HEK293 (cell line): ENCODE results near the gene TANGO2.
A peak's percentile ranks its signal among the peaks of the same experiment; 100 is the strongest.

Experiments
- GLI2 ChIP-seq: fragments of 450-650 bp; formaldehyde crosslinking; IDR thresholded peaks from 2 replicates; pipeline ENCODE4; 2017; ENCODE audit warnings: missing biosample characterization, missing genetic modification characterization, low read depth, borderline replicate concordance
- GLIS1 ChIP-seq: fragments of 450-650 bp; formaldehyde crosslinking; IDR thresholded peaks from 2 replicates; pipeline ENCODE4 v1.5.1; 2016; ENCODE audit warnings: missing biosample characterization, missing genetic modification characterization
- KLF10 ChIP-seq: fragments of 450-650 bp; IDR thresholded peaks from 2 replicates; pipeline ENCODE4 v1.5.1; 2018; ENCODE audit warnings: missing biosample characterization, mild to moderate bottlenecking, missing genetic modification characterization
- KLF7 ChIP-seq: fragments of 450-650 bp; formaldehyde crosslinking; IDR thresholded peaks from 2 replicates; pipeline ENCODE4 v1.5.1; 2016; ENCODE audit warnings: missing biosample characterization, missing genetic modification characterization, borderline replicate concordance
- PRDM1 ChIP-seq: fragments of 450-650 bp; formaldehyde crosslinking; IDR thresholded peaks from 2 replicates; pipeline ENCODE4; 2016; ENCODE audit warnings: missing biosample characterization, missing genetic modification characterization
- SP3 ChIP-seq: fragments of 450-650 bp; formaldehyde crosslinking; IDR thresholded peaks from 2 replicates; pipeline ENCODE4 v1.5.1; 2016; ENCODE audit warnings: missing biosample characterization, missing genetic modification characterization
- ZBTB1 ChIP-seq: fragments of 450-650 bp; formaldehyde crosslinking; IDR thresholded peaks from 2 replicates; pipeline ENCODE4 v1.5.1; 2016; ENCODE audit warnings: missing biosample characterization, missing genetic modification characterization
- ZFP3 ChIP-seq: fragments of 450-650 bp; formaldehyde crosslinking; IDR thresholded peaks from 2 replicates; pipeline ENCODE4 v1.5.1; 2016; ENCODE audit warnings: low read depth, missing biosample characterization, missing genetic modification characterization
- ZNF175 ChIP-seq: fragments of 450-650 bp; formaldehyde crosslinking; IDR thresholded peaks from 2 replicates; pipeline ENCODE4 v1.5.1; 2016; ENCODE audit warnings: missing biosample characterization, missing genetic modification characterization
- ZNF214 ChIP-seq: fragments of 450-650 bp; formaldehyde crosslinking; IDR thresholded peaks from 2 replicates; pipeline ENCODE4 v1.5.1; 2017; ENCODE audit warnings: missing biosample characterization, mild to moderate bottlenecking, missing genetic modification characterization, borderline replicate concordance
- ZNF221 ChIP-seq: fragments of 450-650 bp; formaldehyde crosslinking; IDR thresholded peaks from 2 replicates; pipeline ENCODE4 v1.5.1; 2017; ENCODE audit warnings: missing biosample characterization, missing genetic modification characterization, borderline replicate concordance
- ZNF223 ChIP-seq: fragments of 450-650 bp; formaldehyde crosslinking; IDR thresholded peaks from 2 replicates; pipeline ENCODE4 v1.5.1; 2016; ENCODE audit warnings: missing biosample characterization, missing genetic modification characterization
- ZNF350 ChIP-seq: fragments of 450-650 bp; formaldehyde crosslinking; IDR thresholded peaks from 2 replicates; pipeline ENCODE4 v1.5.0; 2017; ENCODE audit warnings: missing biosample characterization, mild to moderate bottlenecking, missing genetic modification characterization
- ZNF837 ChIP-seq: fragments of 450-650 bp; formaldehyde crosslinking; IDR thresholded peaks from 2 replicates; pipeline ENCODE4 v1.5.1; 2016; ENCODE audit warnings: missing biosample characterization, missing genetic modification characterization
- TF ChIP-seq, protein P1 (sequence below): fragments of 450-650 bp; formaldehyde crosslinking; conservative IDR thresholded peaks from 2 replicates; pipeline ENCODE4 v1.5.1; 2016; ENCODE audit warnings: low read depth, missing biosample characterization, missing genetic modification characterization
- TF ChIP-seq, protein P2 (sequence below): fragments of 450-650 bp; formaldehyde crosslinking; IDR thresholded peaks from 2 replicates; pipeline ENCODE4 v1.5.1; 2016; ENCODE audit warnings: missing biosample characterization, missing genetic modification characterization
- TF ChIP-seq, protein P3 (sequence below): fragments of 450-650 bp; formaldehyde crosslinking; IDR thresholded peaks from 2 replicates; pipeline ENCODE4 v1.5.1; 2016; ENCODE audit warnings: missing biosample characterization, missing genetic modification characterization
- TF ChIP-seq, protein P4 (sequence below): fragments of 450-650 bp; formaldehyde crosslinking; IDR thresholded peaks from 2 replicates; pipeline ENCODE4 v1.5.1; 2016; ENCODE audit warnings: missing biosample characterization, missing genetic modification characterization
- TF ChIP-seq, protein P5 (sequence below): sonication (generic); formaldehyde crosslinking; IDR thresholded peaks from 2 replicates; pipeline ENCODE4 v1.8.1; 2022; ENCODE audit warnings: mild to moderate bottlenecking, moderate library complexity, missing genetic modification reagents
- TF ChIP-seq, protein P6 (sequence below): fragments of 450-650 bp; formaldehyde crosslinking; IDR thresholded peaks from 2 replicates; pipeline ENCODE4 v1.5.1; 2016; ENCODE audit warnings: missing biosample characterization, missing genetic modification characterization

Gene TANGO2

DNA sequence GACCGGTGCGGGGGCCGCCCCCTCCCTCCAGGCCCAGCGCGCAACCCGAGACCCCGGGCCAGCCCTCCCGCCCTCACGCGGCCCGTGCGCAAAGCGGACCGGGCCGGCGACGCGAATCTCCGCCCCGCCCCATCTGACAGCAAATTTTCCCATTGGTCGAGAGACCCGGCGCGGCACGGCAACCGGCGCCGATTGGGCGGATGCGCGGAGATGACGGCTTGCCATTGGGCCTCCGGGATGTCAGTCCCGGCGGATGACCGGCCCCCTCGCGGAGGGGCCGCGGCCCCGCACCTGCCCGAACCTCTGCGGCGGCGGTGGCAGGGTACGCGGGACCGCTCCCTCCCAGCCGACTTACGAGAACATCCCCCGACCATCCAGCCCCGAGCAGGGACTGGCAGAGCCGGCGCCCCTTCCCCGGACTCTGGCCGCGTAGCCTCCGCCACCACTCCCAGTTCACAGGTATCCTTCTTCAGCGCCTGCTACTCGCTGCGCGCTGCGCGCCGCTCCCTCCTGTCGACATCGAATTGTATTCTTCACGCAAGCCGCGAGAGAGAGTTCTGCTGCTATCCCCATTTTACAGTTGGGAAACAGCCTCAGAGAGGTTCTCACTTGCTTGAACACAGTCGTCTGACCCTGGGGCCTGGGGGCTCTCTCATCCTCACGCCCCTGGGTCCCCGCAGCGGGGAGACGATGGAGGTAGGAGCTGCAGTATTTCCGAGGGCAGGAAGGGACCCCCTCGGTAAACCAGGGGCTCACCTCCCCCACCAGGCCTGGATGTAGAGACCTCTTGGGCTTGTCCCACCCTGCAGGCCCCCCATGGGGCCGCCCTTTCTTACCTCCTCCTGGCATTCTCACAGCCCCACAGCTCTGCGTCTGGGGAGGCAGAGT is 3.9 kb upstream of the TANGO2 start, which contains the start of gene ARVCF (continued):
- TF ChIP-seq, protein P1, sequence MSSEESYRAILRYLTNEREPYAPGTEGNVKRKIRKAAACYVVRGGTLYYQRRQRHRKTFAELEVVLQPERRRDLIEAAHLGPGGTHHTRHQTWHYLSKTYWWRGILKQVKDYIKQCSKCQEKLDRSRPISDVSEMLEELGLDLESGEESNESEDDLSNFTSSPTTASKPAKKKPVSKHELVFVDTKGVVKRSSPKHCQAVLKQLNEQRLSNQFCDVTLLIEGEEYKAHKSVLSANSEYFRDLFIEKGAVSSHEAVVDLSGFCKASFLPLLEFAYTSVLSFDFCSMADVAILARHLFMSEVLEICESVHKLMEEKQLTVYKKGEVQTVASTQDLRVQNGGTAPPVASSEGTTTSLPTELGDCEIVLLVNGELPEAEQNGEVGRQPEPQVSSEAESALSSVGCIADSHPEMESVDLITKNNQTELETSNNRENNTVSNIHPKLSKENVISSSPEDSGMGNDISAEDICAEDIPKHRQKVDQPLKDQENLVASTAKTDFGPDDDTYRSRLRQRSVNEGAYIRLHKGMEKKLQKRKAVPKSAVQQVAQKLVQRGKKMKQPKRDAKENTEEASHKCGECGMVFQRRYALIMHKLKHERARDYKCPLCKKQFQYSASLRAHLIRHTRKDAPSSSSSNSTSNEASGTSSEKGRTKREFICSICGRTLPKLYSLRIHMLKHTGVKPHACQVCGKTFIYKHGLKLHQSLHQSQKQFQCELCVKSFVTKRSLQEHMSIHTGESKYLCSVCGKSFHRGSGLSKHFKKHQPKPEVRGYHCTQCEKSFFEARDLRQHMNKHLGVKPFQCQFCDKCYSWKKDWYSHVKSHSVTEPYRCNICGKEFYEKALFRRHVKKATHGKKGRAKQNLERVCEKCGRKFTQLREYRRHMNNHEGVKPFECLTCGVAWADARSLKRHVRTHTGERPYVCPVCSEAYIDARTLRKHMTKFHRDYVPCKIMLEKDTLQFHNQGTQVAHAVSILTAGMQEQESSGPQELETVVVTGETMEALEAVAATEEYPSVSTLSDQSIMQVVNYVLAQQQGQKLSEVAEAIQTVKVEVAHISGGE (tag by site-specific recombination): no peak
- TF ChIP-seq, protein P2, sequence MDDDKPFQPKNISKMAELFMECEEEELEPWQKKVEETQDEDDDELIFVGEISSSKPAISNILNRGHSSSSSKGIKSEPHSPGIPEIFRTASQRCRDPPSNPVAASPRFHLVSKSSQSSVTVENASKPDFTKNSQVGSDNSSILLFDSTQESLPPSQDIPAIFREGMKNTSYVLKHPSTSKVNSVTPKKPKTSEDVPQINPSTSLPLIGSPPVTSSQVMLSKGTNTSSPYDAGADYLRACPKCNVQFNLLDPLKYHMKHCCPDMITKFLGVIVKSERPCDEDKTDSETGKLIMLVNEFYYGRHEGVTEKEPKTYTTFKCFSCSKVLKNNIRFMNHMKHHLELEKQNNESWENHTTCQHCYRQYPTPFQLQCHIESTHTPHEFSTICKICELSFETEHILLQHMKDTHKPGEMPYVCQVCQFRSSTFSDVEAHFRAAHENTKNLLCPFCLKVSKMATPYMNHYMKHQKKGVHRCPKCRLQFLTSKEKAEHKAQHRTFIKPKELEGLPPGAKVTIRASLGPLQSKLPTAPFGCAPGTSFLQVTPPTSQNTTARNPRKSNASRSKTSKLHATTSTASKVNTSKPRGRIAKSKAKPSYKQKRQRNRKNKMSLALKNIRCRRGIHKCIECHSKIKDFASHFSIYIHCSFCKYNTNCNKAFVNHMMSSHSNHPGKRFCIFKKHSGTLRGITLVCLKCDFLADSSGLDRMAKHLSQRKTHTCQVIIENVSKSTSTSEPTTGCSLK (tag by site-specific recombination): no peak
- TF ChIP-seq SP3 (tag by site-specific recombination): peak; percentile 56
- no peak for TF ChIP-seq ZNF837 (tag by site-specific recombination)
- TF ChIP-seq, protein P3, sequence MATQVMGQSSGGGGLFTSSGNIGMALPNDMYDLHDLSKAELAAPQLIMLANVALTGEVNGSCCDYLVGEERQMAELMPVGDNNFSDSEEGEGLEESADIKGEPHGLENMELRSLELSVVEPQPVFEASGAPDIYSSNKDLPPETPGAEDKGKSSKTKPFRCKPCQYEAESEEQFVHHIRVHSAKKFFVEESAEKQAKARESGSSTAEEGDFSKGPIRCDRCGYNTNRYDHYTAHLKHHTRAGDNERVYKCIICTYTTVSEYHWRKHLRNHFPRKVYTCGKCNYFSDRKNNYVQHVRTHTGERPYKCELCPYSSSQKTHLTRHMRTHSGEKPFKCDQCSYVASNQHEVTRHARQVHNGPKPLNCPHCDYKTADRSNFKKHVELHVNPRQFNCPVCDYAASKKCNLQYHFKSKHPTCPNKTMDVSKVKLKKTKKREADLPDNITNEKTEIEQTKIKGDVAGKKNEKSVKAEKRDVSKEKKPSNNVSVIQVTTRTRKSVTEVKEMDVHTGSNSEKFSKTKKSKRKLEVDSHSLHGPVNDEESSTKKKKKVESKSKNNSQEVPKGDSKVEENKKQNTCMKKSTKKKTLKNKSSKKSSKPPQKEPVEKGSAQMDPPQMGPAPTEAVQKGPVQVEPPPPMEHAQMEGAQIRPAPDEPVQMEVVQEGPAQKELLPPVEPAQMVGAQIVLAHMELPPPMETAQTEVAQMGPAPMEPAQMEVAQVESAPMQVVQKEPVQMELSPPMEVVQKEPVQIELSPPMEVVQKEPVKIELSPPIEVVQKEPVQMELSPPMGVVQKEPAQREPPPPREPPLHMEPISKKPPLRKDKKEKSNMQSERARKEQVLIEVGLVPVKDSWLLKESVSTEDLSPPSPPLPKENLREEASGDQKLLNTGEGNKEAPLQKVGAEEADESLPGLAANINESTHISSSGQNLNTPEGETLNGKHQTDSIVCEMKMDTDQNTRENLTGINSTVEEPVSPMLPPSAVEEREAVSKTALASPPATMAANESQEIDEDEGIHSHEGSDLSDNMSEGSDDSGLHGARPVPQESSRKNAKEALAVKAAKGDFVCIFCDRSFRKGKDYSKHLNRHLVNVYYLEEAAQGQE (tag by site-specific recombination): no peak
- TF ChIP-seq, protein P4, sequence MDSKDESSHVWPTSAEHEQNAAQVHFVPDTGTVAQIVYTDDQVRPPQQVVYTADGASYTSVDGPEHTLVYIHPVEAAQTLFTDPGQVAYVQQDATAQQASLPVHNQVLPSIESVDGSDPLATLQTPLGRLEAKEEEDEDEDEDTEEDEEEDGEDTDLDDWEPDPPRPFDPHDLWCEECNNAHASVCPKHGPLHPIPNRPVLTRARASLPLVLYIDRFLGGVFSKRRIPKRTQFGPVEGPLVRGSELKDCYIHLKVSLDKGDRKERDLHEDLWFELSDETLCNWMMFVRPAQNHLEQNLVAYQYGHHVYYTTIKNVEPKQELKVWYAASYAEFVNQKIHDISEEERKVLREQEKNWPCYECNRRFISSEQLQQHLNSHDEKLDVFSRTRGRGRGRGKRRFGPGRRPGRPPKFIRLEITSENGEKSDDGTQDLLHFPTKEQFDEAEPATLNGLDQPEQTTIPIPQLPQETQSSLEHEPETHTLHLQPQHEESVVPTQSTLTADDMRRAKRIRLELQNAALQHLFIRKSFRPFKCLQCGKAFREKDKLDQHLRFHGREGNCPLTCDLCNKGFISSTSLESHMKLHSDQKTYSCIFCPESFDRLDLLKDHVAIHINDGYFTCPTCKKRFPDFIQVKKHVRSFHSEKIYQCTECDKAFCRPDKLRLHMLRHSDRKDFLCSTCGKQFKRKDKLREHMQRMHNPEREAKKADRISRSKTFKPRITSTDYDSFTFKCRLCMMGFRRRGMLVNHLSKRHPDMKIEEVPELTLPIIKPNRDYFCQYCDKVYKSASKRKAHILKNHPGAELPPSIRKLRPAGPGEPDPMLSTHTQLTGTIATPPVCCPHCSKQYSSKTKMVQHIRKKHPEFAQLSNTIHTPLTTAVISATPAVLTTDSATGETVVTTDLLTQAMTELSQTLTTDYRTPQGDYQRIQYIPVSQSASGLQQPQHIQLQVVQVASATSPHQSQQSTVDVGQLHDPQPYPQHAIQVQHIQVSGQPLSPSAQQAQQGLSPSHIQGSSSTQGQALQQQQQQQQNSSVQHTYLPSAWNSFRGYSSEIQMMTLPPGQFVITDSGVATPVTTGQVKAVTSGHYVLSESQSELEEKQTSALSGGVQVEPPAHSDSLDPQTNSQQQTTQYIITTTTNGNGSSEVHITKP: no peak
- TF ChIP-seq KLF7 (tag by site-specific recombination): no peak
- no peak for TF ChIP-seq PRDM1
- TF ChIP-seq KLF10 (tag by site-specific recombination): peak; percentile 33; the same call in 1 of the 2 replicates
- no peak for TF ChIP-seq GLI2 (tag by site-specific recombination)
- 0 out of 2 replicates have a peak, but pooled peaks have one; percentile 53 for TF ChIP-seq ZBTB1 (tag by site-specific recombination)
- no peak for TF ChIP-seq ZFP3 (tag by site-specific recombination)
- TF ChIP-seq ZNF223 (tag by site-specific recombination): no peak
- no peak for TF ChIP-seq ZNF214 (tag by site-specific recombination)
- TF ChIP-seq, protein P5, sequence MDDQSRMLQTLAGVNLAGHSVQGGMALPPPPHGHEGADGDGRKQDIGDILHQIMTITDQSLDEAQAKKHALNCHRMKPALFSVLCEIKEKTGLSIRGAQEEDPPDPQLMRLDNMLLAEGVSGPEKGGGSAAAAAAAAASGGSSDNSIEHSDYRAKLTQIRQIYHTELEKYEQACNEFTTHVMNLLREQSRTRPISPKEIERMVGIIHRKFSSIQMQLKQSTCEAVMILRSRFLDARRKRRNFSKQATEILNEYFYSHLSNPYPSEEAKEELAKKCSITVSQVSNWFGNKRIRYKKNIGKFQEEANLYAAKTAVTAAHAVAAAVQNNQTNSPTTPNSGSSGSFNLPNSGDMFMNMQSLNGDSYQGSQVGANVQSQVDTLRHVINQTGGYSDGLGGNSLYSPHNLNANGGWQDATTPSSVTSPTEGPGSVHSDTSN: peak; percentile 97
- TF ChIP-seq GLIS1 (tag by site-specific recombination): peak; percentile 50; the same call in 1 of the 2 replicates
- no peak for TF ChIP-seq ZNF221 (tag by site-specific recombination)
- TF ChIP-seq ZNF175: no peak
- TF ChIP-seq, protein P6, sequence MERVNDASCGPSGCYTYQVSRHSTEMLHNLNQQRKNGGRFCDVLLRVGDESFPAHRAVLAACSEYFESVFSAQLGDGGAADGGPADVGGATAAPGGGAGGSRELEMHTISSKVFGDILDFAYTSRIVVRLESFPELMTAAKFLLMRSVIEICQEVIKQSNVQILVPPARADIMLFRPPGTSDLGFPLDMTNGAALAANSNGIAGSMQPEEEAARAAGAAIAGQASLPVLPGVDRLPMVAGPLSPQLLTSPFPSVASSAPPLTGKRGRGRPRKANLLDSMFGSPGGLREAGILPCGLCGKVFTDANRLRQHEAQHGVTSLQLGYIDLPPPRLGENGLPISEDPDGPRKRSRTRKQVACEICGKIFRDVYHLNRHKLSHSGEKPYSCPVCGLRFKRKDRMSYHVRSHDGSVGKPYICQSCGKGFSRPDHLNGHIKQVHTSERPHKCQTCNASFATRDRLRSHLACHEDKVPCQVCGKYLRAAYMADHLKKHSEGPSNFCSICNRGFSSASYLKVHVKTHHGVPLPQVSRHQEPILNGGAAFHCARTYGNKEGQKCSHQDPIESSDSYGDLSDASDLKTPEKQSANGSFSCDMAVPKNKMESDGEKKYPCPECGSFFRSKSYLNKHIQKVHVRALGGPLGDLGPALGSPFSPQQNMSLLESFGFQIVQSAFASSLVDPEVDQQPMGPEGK (tag by site-specific recombination): peak; percentile 92
- TF ChIP-seq ZNF350 (tag by site-specific recombination): no peak
